Calu3 (cell line): ENCODE data around the gene CHN2. TPM values are rescaled to one million over a fixed set of nuclear protein-coding genes. Genes with fewer than 3 reads are reported as not detected.

Experiments
- BruUV-seq: library from RNA; stranded (reverse); fragments of 400-500 nt; replicated peaks from 2 replicates; lab custom pipeline; 2021; lab: Mats Ljungman, UMichigan
- CTCF ChIA-PET: fragments of 300-600 bp; sonication (Branson Sonifier 250); formaldehyde crosslinking; loops from one replicate; lab custom pipeline; 2022; ENCODE audit warnings: antibody characterized with exemption; lab: Charles Lee
- DNase-seq: peaks from one replicate; pipeline ENCODE4 v3.0.0; 2022
- H3K27ac Mint-ChIP-seq: one replicate; pipeline ENCODE4 v1.8.0; 2022; ENCODE audit warnings: mixed read lengths; ENCODE audit not compliant: unreplicated experiment
- H3K27me3 Mint-ChIP-seq: one replicate; pipeline ENCODE4 v1.8.0; 2022; ENCODE audit warnings: mixed read lengths; ENCODE audit not compliant: unreplicated experiment
- H3K36me3 Mint-ChIP-seq: one replicate; pipeline ENCODE4 v1.8.0; 2022; ENCODE audit warnings: mild to moderate bottlenecking, moderate library complexity, mixed read lengths; ENCODE audit not compliant: insufficient read depth, unreplicated experiment
- H3K4me1 Mint-ChIP-seq: one replicate; pipeline ENCODE4 v1.8.0; 2022; ENCODE audit warnings: mild to moderate bottlenecking, low read depth, mixed read lengths; ENCODE audit not compliant: unreplicated experiment
- H3K4me3 Mint-ChIP-seq: one replicate; pipeline ENCODE4 v1.8.0; 2022; ENCODE audit warnings: mild to moderate bottlenecking, low read depth, moderate library complexity, mixed read lengths; ENCODE audit not compliant: unreplicated experiment
- H3K9me3 Mint-ChIP-seq: one replicate; pipeline ENCODE4 v1.8.0; 2022; ENCODE audit warnings: low read depth, mixed read lengths; ENCODE audit not compliant: unreplicated experiment
- CTCF ChIP-seq: fragments of 200-600 bp; IDR thresholded peaks from one replicate; pipeline ENCODE4 v1.8.0; 2022; ENCODE audit warnings: antibody characterized with exemption; ENCODE audit not compliant: unreplicated experiment
- intact Hi-C: fragments of 100-400 bp; cut with micrococcal nuclease; formaldehyde crosslinking; loops from one replicate; pipeline ENCODE4 v1.10.0; 2022; ENCODE audit not compliant: unreplicated experiment
- total RNA-seq: library from RNA; stranded (reverse); gene quantifications from 2 replicates; pipeline ENCODE4 v1.2.3, GENCODE V29; 2022

Gene CHN2
- total RNA-seq, 1 experiment from 2014 or later = 12.4 TPM

DNA sequence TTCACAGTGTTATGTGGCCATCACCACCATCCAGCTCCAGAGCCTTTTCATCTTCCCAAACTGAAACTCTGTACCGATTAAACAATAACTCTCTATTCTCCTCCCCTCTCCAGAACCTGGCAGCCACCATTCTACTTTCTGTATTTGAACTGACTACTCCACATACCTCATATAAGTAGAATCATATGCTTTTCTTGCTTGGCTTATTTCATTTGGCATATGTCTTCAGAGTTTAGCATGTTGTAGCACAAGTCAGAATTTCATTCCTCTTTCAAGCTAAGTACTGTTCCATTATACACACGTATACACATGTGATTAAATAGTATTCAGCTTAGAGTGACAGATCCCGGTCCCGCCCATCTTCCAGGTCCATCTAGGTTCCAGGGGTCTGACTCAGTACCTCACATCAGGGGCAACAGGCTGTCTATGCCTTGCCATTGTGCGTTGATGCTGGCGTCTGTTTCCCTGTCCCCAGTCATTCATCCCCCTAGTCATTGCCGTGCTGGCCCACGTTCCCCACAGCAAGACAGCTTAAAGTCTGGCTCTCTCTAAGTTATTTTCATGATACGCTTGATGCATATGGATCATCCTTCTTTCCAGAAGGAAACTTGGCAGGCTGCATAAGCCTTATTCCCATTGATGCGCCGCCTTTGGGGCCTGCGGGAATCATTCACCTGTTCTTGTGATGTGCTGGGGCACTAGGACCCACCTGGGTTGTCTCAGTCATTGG lies 108.3 kb downstream of the CHN2 start:
- peaks cover 12% of the 10 kb centered on the region for H3K4me1 Mint-ChIP-seq
- H3K36me3 Mint-ChIP-seq = no peaks in the 10 kb centered on the region
- no TSS peak for BruUV-seq
- no peaks in the 10 kb centered on the region for H3K9me3 Mint-ChIP-seq
- no peak for TF ChIP-seq CTCF
- H3K4me3 Mint-ChIP-seq = no peak overlapping the region
- no peak for DNase-seq
- H3K27ac Mint-ChIP-seq = no peak overlapping the region
- H3K27me3 Mint-ChIP-seq = peaks cover 33% of the 10 kb centered on the region
- CTCF ChIA-PET = no interaction called here
- intact Hi-C loops = no loop called here

DNA sequence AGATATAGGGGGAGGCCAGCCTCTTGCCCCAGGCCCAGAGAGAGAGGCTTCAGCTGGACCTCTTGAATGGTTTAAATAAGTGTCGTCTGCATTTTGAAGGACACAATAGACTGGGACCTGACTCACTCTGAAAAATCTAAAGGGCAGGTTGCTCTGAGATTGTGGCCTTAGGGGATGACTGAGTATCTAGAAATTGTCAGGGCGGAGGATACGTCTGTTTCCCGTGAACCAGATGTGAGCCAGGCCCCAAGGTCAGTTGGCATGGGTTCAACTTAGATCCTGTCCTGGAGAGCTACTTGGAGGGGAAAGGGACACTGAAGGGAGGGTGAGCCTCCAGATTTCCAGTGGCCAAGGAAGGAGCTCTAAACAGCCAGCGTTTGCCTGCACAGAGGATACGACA lies 110.2 kb downstream of the CHN2 start:
- H3K27ac Mint-ChIP-seq = no peak overlapping the region
- CTCF ChIA-PET = no interaction called here
- no peaks in the 10 kb centered on the region for H3K36me3 Mint-ChIP-seq
- no TSS peak for BruUV-seq
- H3K4me1 Mint-ChIP-seq = peaks cover 7% of the 10 kb centered on the region
- TF ChIP-seq CTCF = no peak
- peaks cover 33% of the 10 kb centered on the region for H3K27me3 Mint-ChIP-seq
- H3K9me3 Mint-ChIP-seq = no peaks in the 10 kb centered on the region
- intact Hi-C loops = loop anchor here (5.0 kb wide), 1 partner anchor 67 kb away; no protein-coding TSS in a partner anchor
- DNase-seq = no peak
- H3K4me3 Mint-ChIP-seq = no peak overlapping the region

- H3K27ac Mint-ChIP-seq = no peak overlapping the region
- no peak for DNase-seq
- intact Hi-C loops = loop anchor here (5.0 kb wide), 1 partner anchor 69 kb away; no protein-coding TSS in a partner anchor
- H3K27me3 Mint-ChIP-seq = peaks cover 44% of the 10 kb centered on the region
- BruUV-seq = no TSS peak
- H3K4me3 Mint-ChIP-seq = no peak overlapping the region
- H3K4me1 Mint-ChIP-seq = no peaks in the 10 kb centered on the region
- no peak for TF ChIP-seq CTCF
- H3K9me3 Mint-ChIP-seq = no peaks in the 10 kb centered on the region
- H3K36me3 Mint-ChIP-seq = no peaks in the 10 kb centered on the region
- CTCF ChIA-PET = interaction anchor here (0.6 to 1.4 kb wide), 3 partner anchors 13 to 111 kb away, joined by 4 to 7 read pairs (median 5); no protein-coding TSS in a partner anchor
Observed at GRCh38 chr7:29306319-29306991, 111.9 kb downstream of the CHN2 start.

DNA sequence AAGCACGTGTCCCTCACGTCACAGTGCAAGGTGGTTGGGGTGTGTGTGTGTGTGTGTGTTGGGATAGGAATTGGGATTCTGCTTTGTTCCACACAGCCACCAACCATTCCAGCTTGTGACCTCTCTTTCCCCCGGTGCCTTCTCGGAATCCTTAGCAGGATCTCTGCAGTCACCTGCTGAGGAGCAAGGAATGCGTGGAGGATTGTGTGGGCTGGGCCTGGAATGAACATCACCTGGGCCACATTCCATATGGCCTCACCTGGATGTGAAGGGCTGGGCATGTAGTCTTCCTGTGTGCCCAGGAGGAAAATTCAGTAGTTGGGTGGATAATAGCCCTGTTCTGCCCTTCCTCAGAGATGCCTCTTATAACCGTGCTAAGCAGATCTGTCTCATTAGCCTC lies 113.8 kb downstream of the CHN2 start:
- peaks cover 44% of the 10 kb centered on the region for H3K27me3 Mint-ChIP-seq
- no peak overlapping the region for H3K4me3 Mint-ChIP-seq
- intact Hi-C loops = loop anchor here (5.0 kb wide), 1 partner anchor 71 kb away; no protein-coding TSS in a partner anchor
- CTCF ChIA-PET = interaction anchor here (0.6 kb wide), 1 partner anchor 62 kb away, joined by 3 read pairs; no protein-coding TSS in a partner anchor
- H3K9me3 Mint-ChIP-seq = no peaks in the 10 kb centered on the region
- no peaks in the 10 kb centered on the region for H3K36me3 Mint-ChIP-seq
- no peak for DNase-seq
- no peaks in the 10 kb centered on the region for H3K4me1 Mint-ChIP-seq
- no peak overlapping the region for H3K27ac Mint-ChIP-seq
- BruUV-seq = no TSS peak
- no peak for TF ChIP-seq CTCF
